ENCODE measurements around the gene BCDIN3D. TPM values are rescaled to one million over a fixed set of nuclear protein-coding genes. Genes with fewer than 3 reads are reported as not detected.

BCDIN3D gene
- total and polyA plus RNA-seq, 2 of the 8 experiments (the other 6 are each of a cell fraction or from before 2014, with no cell fraction given), result 1.6 to 2.4 TPM

DNA sequence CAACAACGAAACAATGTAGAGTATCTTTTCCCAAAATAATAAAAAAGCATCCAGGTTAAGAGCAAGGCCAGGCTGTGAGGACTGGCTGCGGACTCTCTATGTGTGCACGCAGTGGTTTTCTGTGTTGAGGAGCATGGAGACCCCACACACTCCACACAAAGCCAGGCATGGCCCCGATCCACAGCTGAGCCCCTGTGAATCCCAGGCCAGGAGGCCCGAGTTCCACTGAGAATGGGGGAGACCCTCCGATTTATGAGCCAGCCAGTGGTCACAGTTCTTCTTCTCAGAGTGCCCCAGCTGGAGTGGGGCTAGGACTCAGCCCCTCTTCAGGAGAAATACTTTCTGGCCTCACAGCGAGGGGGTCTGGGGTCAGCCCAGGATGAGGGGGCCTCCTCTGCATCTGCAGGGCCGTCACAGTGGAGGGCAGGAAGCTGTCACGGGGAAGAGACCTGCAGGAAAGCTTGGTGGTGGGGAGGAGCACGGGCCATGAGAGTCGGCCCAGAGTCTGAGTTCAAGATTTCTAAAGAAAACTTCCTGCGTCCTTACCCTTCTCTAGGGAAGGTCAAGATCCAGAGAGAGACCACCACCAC lies 34.8 kb downstream of the BCDIN3D start (continued):
- TF ChIP-seq, protein P1, sequence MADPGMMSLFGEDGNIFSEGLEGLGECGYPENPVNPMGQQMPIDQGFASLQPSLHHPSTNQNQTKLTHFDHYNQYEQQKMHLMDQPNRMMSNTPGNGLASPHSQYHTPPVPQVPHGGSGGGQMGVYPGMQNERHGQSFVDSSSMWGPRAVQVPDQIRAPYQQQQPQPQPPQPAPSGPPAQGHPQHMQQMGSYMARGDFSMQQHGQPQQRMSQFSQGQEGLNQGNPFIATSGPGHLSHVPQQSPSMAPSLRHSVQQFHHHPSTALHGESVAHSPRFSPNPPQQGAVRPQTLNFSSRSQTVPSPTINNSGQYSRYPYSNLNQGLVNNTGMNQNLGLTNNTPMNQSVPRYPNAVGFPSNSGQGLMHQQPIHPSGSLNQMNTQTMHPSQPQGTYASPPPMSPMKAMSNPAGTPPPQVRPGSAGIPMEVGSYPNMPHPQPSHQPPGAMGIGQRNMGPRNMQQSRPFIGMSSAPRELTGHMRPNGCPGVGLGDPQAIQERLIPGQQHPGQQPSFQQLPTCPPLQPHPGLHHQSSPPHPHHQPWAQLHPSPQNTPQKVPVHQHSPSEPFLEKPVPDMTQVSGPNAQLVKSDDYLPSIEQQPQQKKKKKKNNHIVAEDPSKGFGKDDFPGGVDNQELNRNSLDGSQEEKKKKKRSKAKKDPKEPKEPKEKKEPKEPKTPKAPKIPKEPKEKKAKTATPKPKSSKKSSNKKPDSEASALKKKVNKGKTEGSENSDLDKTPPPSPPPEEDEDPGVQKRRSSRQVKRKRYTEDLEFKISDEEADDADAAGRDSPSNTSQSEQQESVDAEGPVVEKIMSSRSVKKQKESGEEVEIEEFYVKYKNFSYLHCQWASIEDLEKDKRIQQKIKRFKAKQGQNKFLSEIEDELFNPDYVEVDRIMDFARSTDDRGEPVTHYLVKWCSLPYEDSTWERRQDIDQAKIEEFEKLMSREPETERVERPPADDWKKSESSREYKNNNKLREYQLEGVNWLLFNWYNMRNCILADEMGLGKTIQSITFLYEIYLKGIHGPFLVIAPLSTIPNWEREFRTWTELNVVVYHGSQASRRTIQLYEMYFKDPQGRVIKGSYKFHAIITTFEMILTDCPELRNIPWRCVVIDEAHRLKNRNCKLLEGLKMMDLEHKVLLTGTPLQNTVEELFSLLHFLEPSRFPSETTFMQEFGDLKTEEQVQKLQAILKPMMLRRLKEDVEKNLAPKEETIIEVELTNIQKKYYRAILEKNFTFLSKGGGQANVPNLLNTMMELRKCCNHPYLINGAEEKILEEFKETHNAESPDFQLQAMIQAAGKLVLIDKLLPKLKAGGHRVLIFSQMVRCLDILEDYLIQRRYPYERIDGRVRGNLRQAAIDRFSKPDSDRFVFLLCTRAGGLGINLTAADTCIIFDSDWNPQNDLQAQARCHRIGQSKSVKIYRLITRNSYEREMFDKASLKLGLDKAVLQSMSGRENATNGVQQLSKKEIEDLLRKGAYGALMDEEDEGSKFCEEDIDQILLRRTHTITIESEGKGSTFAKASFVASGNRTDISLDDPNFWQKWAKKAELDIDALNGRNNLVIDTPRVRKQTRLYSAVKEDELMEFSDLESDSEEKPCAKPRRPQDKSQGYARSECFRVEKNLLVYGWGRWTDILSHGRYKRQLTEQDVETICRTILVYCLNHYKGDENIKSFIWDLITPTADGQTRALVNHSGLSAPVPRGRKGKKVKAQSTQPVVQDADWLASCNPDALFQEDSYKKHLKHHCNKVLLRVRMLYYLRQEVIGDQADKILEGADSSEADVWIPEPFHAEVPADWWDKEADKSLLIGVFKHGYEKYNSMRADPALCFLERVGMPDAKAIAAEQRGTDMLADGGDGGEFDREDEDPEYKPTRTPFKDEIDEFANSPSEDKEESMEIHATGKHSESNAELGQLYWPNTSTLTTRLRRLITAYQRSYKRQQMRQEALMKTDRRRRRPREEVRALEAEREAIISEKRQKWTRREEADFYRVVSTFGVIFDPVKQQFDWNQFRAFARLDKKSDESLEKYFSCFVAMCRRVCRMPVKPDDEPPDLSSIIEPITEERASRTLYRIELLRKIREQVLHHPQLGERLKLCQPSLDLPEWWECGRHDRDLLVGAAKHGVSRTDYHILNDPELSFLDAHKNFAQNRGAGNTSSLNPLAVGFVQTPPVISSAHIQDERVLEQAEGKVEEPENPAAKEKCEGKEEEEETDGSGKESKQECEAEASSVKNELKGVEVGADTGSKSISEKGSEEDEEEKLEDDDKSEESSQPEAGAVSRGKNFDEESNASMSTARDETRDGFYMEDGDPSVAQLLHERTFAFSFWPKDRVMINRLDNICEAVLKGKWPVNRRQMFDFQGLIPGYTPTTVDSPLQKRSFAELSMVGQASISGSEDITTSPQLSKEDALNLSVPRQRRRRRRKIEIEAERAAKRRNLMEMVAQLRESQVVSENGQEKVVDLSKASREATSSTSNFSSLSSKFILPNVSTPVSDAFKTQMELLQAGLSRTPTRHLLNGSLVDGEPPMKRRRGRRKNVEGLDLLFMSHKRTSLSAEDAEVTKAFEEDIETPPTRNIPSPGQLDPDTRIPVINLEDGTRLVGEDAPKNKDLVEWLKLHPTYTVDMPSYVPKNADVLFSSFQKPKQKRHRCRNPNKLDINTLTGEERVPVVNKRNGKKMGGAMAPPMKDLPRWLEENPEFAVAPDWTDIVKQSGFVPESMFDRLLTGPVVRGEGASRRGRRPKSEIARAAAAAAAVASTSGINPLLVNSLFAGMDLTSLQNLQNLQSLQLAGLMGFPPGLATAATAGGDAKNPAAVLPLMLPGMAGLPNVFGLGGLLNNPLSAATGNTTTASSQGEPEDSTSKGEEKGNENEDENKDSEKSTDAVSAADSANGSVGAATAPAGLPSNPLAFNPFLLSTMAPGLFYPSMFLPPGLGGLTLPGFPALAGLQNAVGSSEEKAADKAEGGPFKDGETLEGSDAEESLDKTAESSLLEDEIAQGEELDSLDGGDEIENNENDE (IDR thresholded peaks at IDR 0.05; ENCODE audit: insufficient replicate concordance, low read length), result no peak

All from H1 (cell line).